ENCODE results near the gene ENPP6. TPM values are rescaled to one million over a fixed set of nuclear protein-coding genes. Genes with fewer than 3 reads are reported as not detected.

The ENPP6 gene
- total and polyA plus RNA-seq, 2 of the 13 experiments (the other 11 are each of a cell fraction or from before 2014, with no cell fraction given): not detected

GRCh38 chr4:184174571-184175488, 42.8 kb downstream of the ENPP6 start:
- Histone ChIP-seq H3K36me3 (replicated peaks in 1 of 2; ENCODE audit: control insufficient read depth in 1 of 2, insufficient read depth in 2 of 2, low read length in 2 of 2) (no peaks in the 10 kb centered on the region), H3K4me1 (ENCODE audit: insufficient read depth, low read length) (no peaks in the 10 kb centered on the region), H3K4me2 (ENCODE audit: low read depth, low read length) (no peak overlapping the region), H3K9me3 (ENCODE audit: low read length) (no peaks in the 10 kb centered on the region), H3K27me3 (ENCODE audit: control insufficient read depth in 1 of 2, insufficient read depth in 2 of 2, low read length in 2 of 2) (no peaks in the 10 kb centered on the region; a peak in 1 of 5 replicates), H3K79me2 (ENCODE audit: insufficient read depth, low read length) (no peaks in the 10 kb centered on the region), H3K27ac (ENCODE audit: extremely low read length, insufficient read depth, low read length) (no peak overlapping the region), H3K9ac (ENCODE audit: insufficient read depth, low read depth, low read length) (no peak overlapping the region), H4K20me1 (ENCODE audit: insufficient read depth, low read length) (no peaks in the 10 kb centered on the region), H2AFZ (ENCODE audit: low read length) (no peak overlapping the region), H3K4me3 (replicated peaks in 1 of 3; ENCODE audit: insufficient read depth in 1 of 3, low read depth in 2 of 3, low read length in 3 of 3) (no peak overlapping the region)
- no TSS peak for BruUV-seq (replicated peaks)
- TF ChIP-seq CENPBD1 (CRISPR knock-in tag; IDR thresholded peaks at IDR 0.05; ENCODE audit: borderline replicate concordance, low read depth) (no peak), MTERF4 (CRISPR knock-in tag; IDR thresholded peaks at IDR 0.05) (no peak), TFAP4 (IDR thresholded peaks at IDR 0.05; ENCODE audit: borderline replicate concordance, low read depth) (no peak), ZNF557 (CRISPR knock-in tag; IDR thresholded peaks at IDR 0.05) (no peak)
- no peak for ATAC-seq
- intact Hi-C loops (cut with micrococcal nuclease; ENCODE audit: unreplicated experiment) (no loop called here), in situ Hi-C loops (cut with HindIII; ENCODE audit: extremely low pct_ligation_motif_present, low pct_unique_long_range_greater_than_20kb) (no loop called here)
- CTCF ChIA-PET (ENCODE audit: low intra/inter-chr PET ratio, low total read pairs): no interaction called here
- no peak for FAIRE-seq
- WGBS (ENCODE audit: low lambda C conversion rate): 43% methylated on average over 14 of the region's 16 CpGs
- DNase-seq (ENCODE audit: low spot score): no peak
- POLR2A ChIA-PET: no interaction called here

Measured in HepG2 (cell line).